Measurements from ENCODE around the gene GMEB1. TPM values are rescaled to one million over a fixed set of nuclear protein-coding genes. Genes with fewer than 3 reads are reported as not detected.
"Not testable (repeated sequence)": the region's sequence is repeated elsewhere in the genome, so short reads cannot be mapped to it uniquely, and the experiment has no call there.

The GMEB1 gene
- total and polyA plus RNA-seq, 2 donors (not counting 1 experiment from before 2014, with no cell fraction given): 7.5 to 21.7 TPM

DNA sequence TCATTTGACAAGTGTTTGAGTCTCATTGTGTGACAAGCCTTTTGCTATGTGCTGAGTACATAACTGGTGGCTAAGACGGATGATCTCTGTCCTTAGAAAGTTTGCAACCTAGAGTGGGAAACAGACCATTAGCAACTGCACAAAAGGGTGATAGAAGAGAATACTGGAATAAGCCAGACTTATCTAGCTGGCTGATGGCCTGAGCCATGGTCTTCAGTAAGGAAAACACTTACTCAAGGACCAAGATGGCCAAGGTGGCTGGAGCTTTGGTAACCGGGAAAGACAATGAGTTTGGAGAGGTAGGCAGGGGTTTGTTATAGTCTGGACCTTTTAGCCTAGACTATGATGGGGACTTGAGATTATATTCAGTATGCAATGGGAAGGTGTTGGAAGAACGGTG is 24.1 kb upstream of the GMEB1 start:
- Histone ChIP-seq H3K36me3 (replicated peaks in 1 of 2; ENCODE audit: control extremely low read depth in 1 of 2, control insufficient read depth in 1 of 2, extremely low read depth in 1 of 2, insufficient read depth in 2 of 2, low read length in 1 of 2) (no peaks in the 10 kb centered on the region), H3K4me2 (replicated peaks; ENCODE audit: low read depth, low read length, poor library complexity, severe bottlenecking) (peak overlapping the region; percentile 97), H3K4me1 (ENCODE audit: control insufficient read depth in 2 of 2, insufficient read depth in 2 of 2, low read length in 2 of 2) (peaks cover 33 to 41% of the 10 kb centered on the region in 2 donors), H3K4me3 (ENCODE audit: control extremely low read depth in 1 of 5, extremely low read depth in 1 of 5, insufficient read depth in 1 of 5, low read depth in 2 of 5, low read length in 4 of 5) (peak overlapping the region in 2 of 5 experiments; percentile 9 to 91), H3K27ac (ENCODE audit: low read length in 2 of 2) (peak overlapping the region; percentile 97 to 100), H4K20me1 (ENCODE audit: control insufficient read depth, insufficient read depth, low read length, poor library complexity, severe bottlenecking) (no peaks in the 10 kb centered on the region), H3K9ac (ENCODE audit: low read length) (peak overlapping the region; percentile 45), H3K27me3 (replicated peaks in 1 of 4; ENCODE audit: control extremely low read depth in 1 of 4, control insufficient read depth in 3 of 4, insufficient read depth in 4 of 4, low read length in 3 of 4) (no peaks in the 10 kb centered on the region), H2AFZ (ENCODE audit: insufficient read depth, low read depth, low read length, poor library complexity, severe bottlenecking) (no peak overlapping the region), H3K79me2 (ENCODE audit: control insufficient read depth, insufficient read depth, low read length) (peaks cover 46% of the 10 kb centered on the region), H3K9me3 (ENCODE audit: control extremely low read depth in 1 of 3, control insufficient read depth in 2 of 3, insufficient read depth in 1 of 3, low read length in 2 of 3) (no peaks in the 10 kb centered on the region)
- Mint-ChIP-seq H3K27ac (peak overlapping the region; percentile 99), H3K4me3 (peak overlapping the region; percentile 100), H3K27me3 (no peaks in the 10 kb centered on the region), H3K4me1 (peaks cover 60% of the 10 kb centered on the region), H3K9me3 (ENCODE audit: insufficient read depth) (no peaks in the 10 kb centered on the region)
- TF ChIP-seq EZH2 (IDR thresholded peaks at IDR 0.05; ENCODE audit: borderline replicate concordance, insufficient read depth, low read depth, low read length, poor library complexity, severe bottlenecking): no peak
- TF ChIP-seq, protein P1, sequence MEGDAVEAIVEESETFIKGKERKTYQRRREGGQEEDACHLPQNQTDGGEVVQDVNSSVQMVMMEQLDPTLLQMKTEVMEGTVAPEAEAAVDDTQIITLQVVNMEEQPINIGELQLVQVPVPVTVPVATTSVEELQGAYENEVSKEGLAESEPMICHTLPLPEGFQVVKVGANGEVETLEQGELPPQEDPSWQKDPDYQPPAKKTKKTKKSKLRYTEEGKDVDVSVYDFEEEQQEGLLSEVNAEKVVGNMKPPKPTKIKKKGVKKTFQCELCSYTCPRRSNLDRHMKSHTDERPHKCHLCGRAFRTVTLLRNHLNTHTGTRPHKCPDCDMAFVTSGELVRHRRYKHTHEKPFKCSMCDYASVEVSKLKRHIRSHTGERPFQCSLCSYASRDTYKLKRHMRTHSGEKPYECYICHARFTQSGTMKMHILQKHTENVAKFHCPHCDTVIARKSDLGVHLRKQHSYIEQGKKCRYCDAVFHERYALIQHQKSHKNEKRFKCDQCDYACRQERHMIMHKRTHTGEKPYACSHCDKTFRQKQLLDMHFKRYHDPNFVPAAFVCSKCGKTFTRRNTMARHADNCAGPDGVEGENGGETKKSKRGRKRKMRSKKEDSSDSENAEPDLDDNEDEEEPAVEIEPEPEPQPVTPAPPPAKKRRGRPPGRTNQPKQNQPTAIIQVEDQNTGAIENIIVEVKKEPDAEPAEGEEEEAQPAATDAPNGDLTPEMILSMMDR (IDR thresholded peaks at IDR 0.05): no peak
- intact Hi-C loops (cut with micrococcal nuclease): loop anchor here (10.0 kb wide), 1 partner anchor 400 kb away; no protein-coding TSS in a partner anchor
- ChIA-PET CTCF (interaction anchor here (0.6 to 4.8 kb wide), 7 partner anchors 25 to 390 kb away, joined by 3 to 46 read pairs (median 6); partner anchors contain the start of genes GMEB1 and YTHDF2), POLR2A (interaction anchor here (0.7 to 3.2 kb wide), 7 partner anchors 8 to 270 kb away, joined by 3 to 54 read pairs (median 4); partner anchors contain the start of genes EPB41, GMEB1 and YTHDF2)
- peak; percentile 21 for DNase-seq
- ATAC-seq (ENCODE audit: low read depth): no peak
- 100% methylated on average over 2 of the region's 3 CpGs for WGBS (ENCODE audit: insufficient coverage)

DNA sequence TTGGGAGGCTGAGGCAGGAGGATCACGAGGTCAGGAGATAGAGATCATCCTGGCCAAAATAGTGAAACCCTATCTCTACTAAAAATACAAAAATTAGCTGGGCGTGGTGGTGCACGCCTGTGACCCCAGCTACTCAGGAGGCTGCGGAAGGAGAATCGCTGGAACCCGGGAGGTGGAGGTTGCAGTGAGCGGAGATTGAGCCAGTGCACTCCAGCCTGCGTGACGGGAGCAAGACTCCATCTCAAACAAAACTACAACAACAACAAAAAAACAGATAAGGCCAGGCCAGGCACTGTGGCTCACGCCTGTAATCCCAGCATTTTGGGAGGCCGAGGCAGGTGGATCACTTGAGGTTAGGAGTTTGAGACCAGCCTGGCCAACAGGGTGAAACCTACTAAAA is 23.2 kb upstream of the GMEB1 start:
- H3K9me3 ChIP-seq (ENCODE audit: control extremely low read depth in 1 of 3, control insufficient read depth in 2 of 3, insufficient read depth in 1 of 3, low read length in 2 of 3); H3K9ac ChIP-seq (ENCODE audit: low read length); H3K27me3 Mint-ChIP-seq; H3K4me3 ChIP-seq (ENCODE audit: control extremely low read depth in 1 of 5, extremely low read depth in 1 of 5, insufficient read depth in 1 of 5, low read depth in 2 of 5, low read length in 4 of 5); H3K27me3 ChIP-seq (replicated peaks in 1 of 4; ENCODE audit: control extremely low read depth in 1 of 4, control insufficient read depth in 3 of 4, insufficient read depth in 4 of 4, low read length in 3 of 4); ATAC-seq (ENCODE audit: low read depth); H3K27ac Mint-ChIP-seq; H2AFZ ChIP-seq (ENCODE audit: insufficient read depth, low read depth, low read length, poor library complexity, severe bottlenecking); H3K4me2 ChIP-seq (replicated peaks; ENCODE audit: low read depth, low read length, poor library complexity, severe bottlenecking); DNase-seq; H3K36me3 ChIP-seq (replicated peaks in 1 of 2; ENCODE audit: control extremely low read depth in 1 of 2, control insufficient read depth in 1 of 2, extremely low read depth in 1 of 2, insufficient read depth in 2 of 2, low read length in 1 of 2); H3K4me3 Mint-ChIP-seq; H4K20me1 ChIP-seq (ENCODE audit: control insufficient read depth, insufficient read depth, low read length, poor library complexity, severe bottlenecking); CTCF ChIA-PET; H3K27ac ChIP-seq (ENCODE audit: low read length in 2 of 2); H3K9me3 Mint-ChIP-seq (ENCODE audit: insufficient read depth): not testable (repeated sequence)
- 100% methylated on average over 6 of the region's 11 CpGs for WGBS (ENCODE audit: insufficient coverage)
- peaks cover 33 to 41% of the 10 kb centered on the region in 2 donors for H3K4me1 ChIP-seq (ENCODE audit: control insufficient read depth in 2 of 2, insufficient read depth in 2 of 2, low read length in 2 of 2)
- intact Hi-C loops (cut with micrococcal nuclease): loop anchor here (10.0 kb wide), 1 partner anchor 401 kb away; no protein-coding TSS in a partner anchor
- H3K79me2 ChIP-seq (ENCODE audit: control insufficient read depth, insufficient read depth, low read length): peaks cover 37% of the 10 kb centered on the region
- H3K4me1 Mint-ChIP-seq: peaks cover 55% of the 10 kb centered on the region
- POLR2A ChIA-PET: interaction anchor here (0.6 to 0.7 kb wide), 4 partner anchors 23 to 139 kb away, joined by 4 read pairs; partner anchors contain the start of gene YTHDF2

Measured in B cell (primary cell).